Vagina (tissue), 2 donors: ENCODE measurements around the gene ARSG.

Experiments
- CTCF ChIP-seq, 3 experiments: fragments of 450-650 bp in 2 of 3; fragments of 200-600 bp in 1 of 3; sonication (generic) in 1 of 3; IDR thresholded peaks; one replicate each; pipeline ENCODE4 v1.5.1; 2017 to 2019; ENCODE audit warnings: antibody characterized with exemption in 3 of 3, mild to moderate bottlenecking in 2 of 3, moderate library complexity in 2 of 3
- POLR2A ChIP-seq, 2 donors: fragments of 450-650 bp; IDR thresholded peaks; one replicate each; pipeline ENCODE4 v1.6.1; 2017; ENCODE audit warnings: antibody characterized with exemption in 2 of 2, mild to moderate bottlenecking in 2 of 2, moderate library complexity in 2 of 2

- TF ChIP-seq CTCF (IDR thresholded peaks at IDR 0.05) (no peak), POLR2A (IDR thresholded peaks at IDR 0.05) (no peak)
Measured at GRCh38 chr17:68450801-68451200, 159.5 kb downstream of the ARSG start.
